Measurements from ENCODE around the gene MAGIX. TPM values are rescaled to one million over a fixed set of nuclear protein-coding genes. Genes with fewer than 3 reads are reported as not detected.

Gene MAGIX
- polyA plus RNA-seq, 1 of the 3 experiments (the other 2 are of a cell fraction), result 1.1 TPM

GRCh38 chrX:49179358-49179757, 16.8 kb downstream of the MAGIX start:
- H3K9me3 ChIP-seq, result no peaks in the 10 kb centered on the region
- no peak overlapping the region for H3K4me3 ChIP-seq (ENCODE audit: low read depth in 2 of 2, low read length in 1 of 2)
- no peaks in the 10 kb centered on the region for H3K79me2 ChIP-seq (ENCODE audit: insufficient read depth)
- ChIA-PET CTCF (interaction anchor here (0.6 to 1.7 kb wide), 2 partner anchors 10 to 13 kb away, joined by 3 to 6 read pairs; no protein-coding TSS in a partner anchor), POLR2A (no interaction called here)
- H3K36me3 ChIP-seq (replicated peaks in 1 of 2; ENCODE audit: control insufficient read depth in 1 of 2, insufficient read depth in 2 of 2, low read length in 1 of 2), result no peaks in the 10 kb centered on the region
- H3K4me1 ChIP-seq (ENCODE audit: control insufficient read depth in 1 of 2, insufficient read depth in 2 of 2, low read depth in 1 of 2, low read length in 1 of 2), result no peaks in the 10 kb centered on the region
- H3K9ac ChIP-seq, result no peak overlapping the region
- no peaks in the 10 kb centered on the region for H3K9me2 ChIP-seq
- 82% methylated on average over 2 of the region's 2 CpGs for WGBS (ENCODE audit: low lambda C conversion rate)
- H3K27ac ChIP-seq (ENCODE audit: low read depth in 2 of 2, low read length in 1 of 2), result no peak overlapping the region
- TF ChIP-seq FOSL2 (IDR thresholded peaks at IDR 0.05; ENCODE audit: borderline replicate concordance, low read depth) (no peak), FOXM1 (IDR thresholded peaks at IDR 0.05; ENCODE audit: low read depth) (no peak)
- TF ChIP-seq, protein P1, sequence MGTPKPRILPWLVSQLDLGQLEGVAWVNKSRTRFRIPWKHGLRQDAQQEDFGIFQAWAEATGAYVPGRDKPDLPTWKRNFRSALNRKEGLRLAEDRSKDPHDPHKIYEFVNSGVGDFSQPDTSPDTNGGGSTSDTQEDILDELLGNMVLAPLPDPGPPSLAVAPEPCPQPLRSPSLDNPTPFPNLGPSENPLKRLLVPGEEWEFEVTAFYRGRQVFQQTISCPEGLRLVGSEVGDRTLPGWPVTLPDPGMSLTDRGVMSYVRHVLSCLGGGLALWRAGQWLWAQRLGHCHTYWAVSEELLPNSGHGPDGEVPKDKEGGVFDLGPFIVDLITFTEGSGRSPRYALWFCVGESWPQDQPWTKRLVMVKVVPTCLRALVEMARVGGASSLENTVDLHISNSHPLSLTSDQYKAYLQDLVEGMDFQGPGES (IDR thresholded peaks at IDR 0.05; ENCODE audit: low read depth, low read length), result no peak
- no peaks in the 10 kb centered on the region for H4K20me1 ChIP-seq (ENCODE audit: insufficient read depth)
- no peak for DNase-seq
- no peaks in the 10 kb centered on the region; the same call in 1 of the 2 replicates for H3K27me3 ChIP-seq (ENCODE audit: insufficient read depth)
- H3F3A ChIP-seq (replicated peaks; ENCODE audit: insufficient read depth), result no peaks in the 10 kb centered on the region
- no peak overlapping the region for H3K4me2 ChIP-seq
- H2AFZ ChIP-seq (ENCODE audit: low read depth), result no peak overlapping the region

DNA sequence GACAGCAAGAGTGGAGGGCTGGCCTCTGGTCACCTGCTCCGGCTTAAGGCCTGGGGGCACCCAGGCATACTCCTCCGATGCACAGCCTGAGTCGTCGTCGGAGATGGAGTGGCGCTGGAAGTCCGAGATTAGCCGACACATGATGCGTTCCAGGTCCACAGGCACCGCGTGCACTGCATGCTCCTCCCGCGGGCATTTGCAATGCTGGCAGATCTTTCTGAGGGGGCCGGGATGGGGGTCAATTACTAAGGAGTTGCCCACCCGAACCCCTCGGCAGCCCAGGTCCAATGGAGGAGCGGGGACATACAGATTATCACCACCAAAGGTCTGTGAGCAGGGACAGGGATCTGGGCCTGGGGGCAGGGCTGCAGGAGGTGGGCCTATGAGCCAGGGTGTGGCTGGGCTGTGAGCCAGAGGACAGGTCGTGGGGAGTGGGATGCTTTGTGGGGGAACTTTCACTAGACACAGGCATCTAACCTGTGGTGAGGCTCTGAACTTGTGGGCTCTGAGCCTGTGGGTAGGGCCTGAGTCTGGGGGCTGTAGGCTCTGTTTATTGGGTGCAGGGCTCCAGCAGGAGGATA, 21.2 kb downstream of the MAGIX start:
- no peaks in the 10 kb centered on the region for H3K79me2 ChIP-seq (ENCODE audit: insufficient read depth)
- no peaks in the 10 kb centered on the region for H3K9me2 ChIP-seq
- H2AFZ ChIP-seq (ENCODE audit: low read depth), result no peak overlapping the region
- H4K20me1 ChIP-seq (ENCODE audit: insufficient read depth), result no peaks in the 10 kb centered on the region
- H3K9me3 ChIP-seq, result no peaks in the 10 kb centered on the region
- no peak overlapping the region for H3K9ac ChIP-seq
- H3F3A ChIP-seq (replicated peaks; ENCODE audit: insufficient read depth), result no peaks in the 10 kb centered on the region
- no peak overlapping the region for H3K27ac ChIP-seq (ENCODE audit: low read depth in 2 of 2, low read length in 1 of 2)
- ChIA-PET CTCF (no interaction called here), POLR2A (no interaction called here)
- TF ChIP-seq, protein P2, sequence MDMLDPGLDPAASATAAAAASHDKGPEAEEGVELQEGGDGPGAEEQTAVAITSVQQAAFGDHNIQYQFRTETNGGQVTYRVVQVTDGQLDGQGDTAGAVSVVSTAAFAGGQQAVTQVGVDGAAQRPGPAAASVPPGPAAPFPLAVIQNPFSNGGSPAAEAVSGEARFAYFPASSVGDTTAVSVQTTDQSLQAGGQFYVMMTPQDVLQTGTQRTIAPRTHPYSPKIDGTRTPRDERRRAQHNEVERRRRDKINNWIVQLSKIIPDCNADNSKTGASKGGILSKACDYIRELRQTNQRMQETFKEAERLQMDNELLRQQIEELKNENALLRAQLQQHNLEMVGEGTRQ (IDR thresholded peaks at IDR 0.05; ENCODE audit: borderline replicate concordance, low read depth, low read length), result no peak
- TF ChIP-seq RCOR1 (IDR thresholded peaks at IDR 0.05; ENCODE audit: low read length) (no peak), NRF1 (IDR thresholded peaks at IDR 0.05; ENCODE audit: low read depth, low read length) (no peak), SIN3A (IDR thresholded peaks at IDR 0.05; ENCODE audit: borderline replicate concordance, low read depth, low read length) (no peak), GATA2 (CRISPR knock-in tag; IDR thresholded peaks at IDR 0.05) (no peak), TEAD4 (IDR thresholded peaks at IDR 0.05; ENCODE audit: borderline replicate concordance, insufficient read depth) (no peak), EP300 (IDR thresholded peaks at IDR 0.05; ENCODE audit: borderline replicate concordance in 1 of 2, low read depth in 1 of 2, low read length in 1 of 2) (no peak), FOSL2 (IDR thresholded peaks at IDR 0.05; ENCODE audit: borderline replicate concordance, low read depth) (no peak), FOXJ3 (CRISPR knock-in tag; IDR thresholded peaks at IDR 0.05) (no peak), GABPA (IDR thresholded peaks at IDR 0.05; ENCODE audit: low read depth) (no peak), FOXM1 (IDR thresholded peaks at IDR 0.05; ENCODE audit: low read depth) (no peak), USF1 (IDR thresholded peaks at IDR 0.05; ENCODE audit: borderline replicate concordance, low read depth) (no peak)
- H3K27me3 ChIP-seq (ENCODE audit: insufficient read depth), result peaks cover 5% of the 10 kb centered on the region; the same call in 1 of the 2 replicates
- no peak for DNase-seq
- 34% methylated on average over 10 of the region's 18 CpGs for WGBS (ENCODE audit: low lambda C conversion rate)
- no peaks in the 10 kb centered on the region for H3K4me1 ChIP-seq (ENCODE audit: control insufficient read depth in 1 of 2, insufficient read depth in 2 of 2, low read depth in 1 of 2, low read length in 1 of 2)
- H3K36me3 ChIP-seq (replicated peaks in 1 of 2; ENCODE audit: control insufficient read depth in 1 of 2, insufficient read depth in 2 of 2, low read length in 1 of 2), result no peaks in the 10 kb centered on the region
- no peak overlapping the region for H3K4me2 ChIP-seq
- no peak overlapping the region for H3K4me3 ChIP-seq (ENCODE audit: low read depth in 2 of 2, low read length in 1 of 2)

All from SK-N-SH (cell line).